ENCODE data around the gene SEMA5B. TPM values are rescaled to one million over a fixed set of nuclear protein-coding genes. Genes with fewer than 3 reads are reported as not detected.

The SEMA5B gene
- total and polyA plus RNA-seq, 2 experiments from 2014 or later = 8.0 to 26.8 TPM

- TF ChIP-seq CTCF (conservative IDR thresholded peaks at IDR 0.05; ENCODE audit: low read depth in 2 of 2) (no peak), REST (IDR thresholded peaks at IDR 0.05; ENCODE audit: unreplicated experiment) (no peak)
Measured at GRCh38 chr3:123026565-123027291, 835 bp downstream of the SEMA5B start (continued).

- H3K4me3 Mint-ChIP-seq = peak overlapping the region; percentile 89
- peaks cover 5% of the 10 kb centered on the region for H3K36me3 Mint-ChIP-seq (ENCODE audit: low read depth)
- peaks cover 29% of the 10 kb centered on the region for H3K27me3 Mint-ChIP-seq (ENCODE audit: insufficient read depth, low read depth, poor library complexity)
- Histone ChIP-seq H2AFZ (peak overlapping the region; percentile 73; the same call in 1 of the 2 replicates), H3K79me2 (replicated peaks; ENCODE audit: insufficient read depth) (peaks cover 12% of the 10 kb centered on the region), H3K27ac (ENCODE audit: low read depth) (no peak overlapping the region), H3K9me2 (ENCODE audit: insufficient read depth) (no peaks in the 10 kb centered on the region), H4K20me1 (replicated peaks; ENCODE audit: insufficient read depth) (no peaks in the 10 kb centered on the region; the same call in none of the 2 replicates), H3K4me3 (peak overlapping the region; percentile 64), H3K27me3 (ENCODE audit: insufficient read depth) (peaks cover 39% of the 10 kb centered on the region), H3F3A (replicated peaks; ENCODE audit: low read depth) (peaks cover 18% of the 10 kb centered on the region), H3K4me2 (peak overlapping the region; percentile 93), H3K4me1 (ENCODE audit: insufficient read depth) (peaks cover 51% of the 10 kb centered on the region), H3K36me3 (ENCODE audit: insufficient read depth) (no peaks in the 10 kb centered on the region)
- no peak overlapping the region for H3K27ac Mint-ChIP-seq
- TF ChIP-seq ETS1 (IDR thresholded peaks at IDR 0.05) = no peak
- TF ChIP-seq STAT1 (IDR thresholded peaks at IDR 0.05; ENCODE audit: unreplicated experiment) = no peak
- TF ChIP-seq POLR2AphosphoS5 (IDR thresholded peaks at IDR 0.05; ENCODE audit: low read depth) = peak; percentile 16; the same call in 1 of the 2 replicates
- no peak for TF ChIP-seq JUNB (IDR thresholded peaks at IDR 0.05; ENCODE audit: unreplicated experiment)
- no peak for TF ChIP-seq EZH2phosphoT487 (IDR thresholded peaks at IDR 0.05; ENCODE audit: unreplicated experiment)
- DNase-seq (ENCODE audit: low spot score) = peak; percentile 87
- no peaks in the 10 kb centered on the region for H3K9me3 Mint-ChIP-seq
- ATAC-seq = peak; percentile 45
- peaks cover 56% of the 10 kb centered on the region for H3K4me1 Mint-ChIP-seq
Measured at GRCh38 chr3:123025642-123026521, 1.7 kb downstream of the SEMA5B start.
